Measurements from ENCODE around the gene ITSN1.
A peak's percentile ranks its signal among the peaks of the same experiment; 100 is the strongest.
"Not testable (repeated sequence)": the region's sequence is repeated elsewhere in the genome, so short reads cannot be mapped to it uniquely, and the experiment has no call there.

ITSN1 gene

DNA sequence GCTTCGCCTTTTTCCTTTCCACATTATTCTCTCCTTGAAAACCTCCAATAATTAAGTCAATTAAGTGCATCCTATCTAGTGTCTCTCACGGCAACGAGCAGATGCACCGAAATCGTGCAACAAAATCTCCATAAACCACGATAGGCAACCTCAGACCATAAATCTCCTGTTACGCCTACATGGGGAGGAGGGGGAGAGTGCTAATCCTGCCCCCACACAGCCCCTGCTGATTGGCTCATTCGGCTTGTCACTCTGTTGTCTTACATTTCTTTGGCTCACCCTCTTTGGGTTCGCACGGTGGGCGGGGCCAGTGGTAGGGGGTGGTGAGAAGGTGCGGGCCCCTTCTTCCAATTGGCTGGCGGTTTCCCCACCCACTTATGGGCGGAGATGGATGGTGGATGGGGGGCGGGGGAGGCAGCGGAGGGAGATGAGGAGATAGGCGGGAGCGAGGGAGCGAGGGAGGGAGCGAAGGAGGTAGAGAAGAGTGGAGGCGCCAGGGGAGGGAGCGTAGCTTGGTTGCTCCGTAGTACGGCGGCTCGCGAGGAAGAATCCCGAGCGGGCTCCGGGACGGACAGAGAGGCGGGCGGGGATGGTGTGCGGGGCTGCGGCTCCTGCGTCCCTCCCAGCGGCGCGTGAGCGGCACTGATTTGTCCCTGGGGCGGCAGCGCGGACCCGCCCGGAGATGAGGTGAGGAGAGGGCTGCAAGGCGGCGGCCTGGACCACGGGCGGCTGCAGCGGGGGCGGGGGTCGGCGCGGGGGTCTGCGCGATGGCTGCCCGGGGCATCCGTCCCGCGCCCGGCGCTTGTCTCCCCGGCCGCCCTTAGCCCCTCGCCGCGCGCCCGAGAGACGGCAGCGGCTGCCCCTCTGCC is at the start of gene ITSN1:
Gene ITSN1, plus strand, starts transcription at position 475 of the 869 bp plus-strand sequence. CDS start 76,328 bp downstream, outside the sequence.
- peak; percentile 99 for DNase-seq

DNA sequence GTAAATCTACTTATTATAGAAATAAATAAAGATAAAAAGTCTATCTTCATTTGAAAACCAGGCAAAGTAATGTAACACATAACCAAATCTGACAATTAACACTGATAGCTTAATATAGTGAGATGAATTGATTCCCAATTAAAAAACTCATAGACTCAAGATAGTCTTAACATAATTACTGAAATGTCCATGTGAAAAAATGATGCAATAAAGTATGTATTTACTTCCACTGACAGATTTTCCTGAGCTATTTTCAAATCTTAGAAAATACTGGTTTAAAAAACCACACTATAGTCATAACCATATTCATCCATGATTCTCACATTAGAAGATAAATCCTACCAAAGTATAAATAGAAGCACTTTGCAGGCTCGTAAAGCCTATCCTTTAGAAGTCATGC is 44.2 kb upstream of the ITSN1 start:
- DNase-seq: no peak

DNA sequence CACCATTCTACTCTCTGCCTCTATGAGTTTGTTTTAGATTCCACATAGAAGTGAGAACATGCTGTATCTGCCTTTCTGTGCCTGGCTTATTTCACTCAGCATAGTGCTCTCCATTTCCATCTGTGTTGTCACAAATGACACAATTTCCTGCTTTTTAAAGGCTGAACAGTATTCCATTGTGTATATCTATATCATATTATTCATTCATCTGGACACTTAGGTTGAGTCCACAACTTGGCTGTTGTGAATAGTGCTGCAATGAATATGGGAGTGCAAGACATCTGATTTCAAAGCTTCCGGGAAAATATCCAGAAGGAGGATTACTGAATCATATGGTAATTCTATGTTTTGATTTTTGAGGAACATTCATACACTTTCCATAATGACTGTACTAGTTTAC is 33.7 kb upstream of the ITSN1 start:
- DNase-seq: no peak

DNA sequence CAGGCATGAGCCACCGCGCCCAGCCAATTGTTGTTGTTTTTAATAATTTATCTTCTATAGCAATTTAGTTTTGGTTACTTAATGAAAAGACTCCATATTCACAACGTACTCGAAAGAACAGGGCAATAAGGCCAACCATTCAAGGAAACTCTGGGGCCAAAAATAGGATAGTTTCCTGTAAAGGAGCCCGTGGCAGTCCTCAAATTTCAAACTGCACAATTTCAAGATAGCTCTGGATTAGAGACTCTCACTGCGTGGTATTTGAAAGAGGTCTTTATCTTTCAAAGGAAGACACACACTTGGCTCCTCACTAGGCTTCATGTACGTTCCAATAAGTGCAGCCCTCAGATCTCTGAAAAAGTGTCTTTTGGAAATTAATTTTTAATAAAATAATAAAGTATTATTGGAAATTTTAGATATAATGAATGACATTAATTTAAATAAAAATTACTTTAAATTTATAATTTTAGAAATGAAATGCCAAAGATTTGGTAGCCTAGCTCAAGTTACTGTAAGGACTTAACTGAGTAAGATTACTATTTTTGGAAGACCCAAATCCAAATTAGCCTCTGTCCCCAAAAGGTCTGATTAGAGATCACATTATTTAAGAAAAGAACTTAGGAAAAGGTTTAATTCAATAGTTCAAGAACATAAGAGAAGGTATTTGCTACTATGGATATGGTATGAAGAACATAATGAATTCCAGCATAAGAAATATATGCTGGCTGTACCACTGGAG is 31.1 kb upstream of the ITSN1 start:
- DNase-seq: no peak

DNA sequence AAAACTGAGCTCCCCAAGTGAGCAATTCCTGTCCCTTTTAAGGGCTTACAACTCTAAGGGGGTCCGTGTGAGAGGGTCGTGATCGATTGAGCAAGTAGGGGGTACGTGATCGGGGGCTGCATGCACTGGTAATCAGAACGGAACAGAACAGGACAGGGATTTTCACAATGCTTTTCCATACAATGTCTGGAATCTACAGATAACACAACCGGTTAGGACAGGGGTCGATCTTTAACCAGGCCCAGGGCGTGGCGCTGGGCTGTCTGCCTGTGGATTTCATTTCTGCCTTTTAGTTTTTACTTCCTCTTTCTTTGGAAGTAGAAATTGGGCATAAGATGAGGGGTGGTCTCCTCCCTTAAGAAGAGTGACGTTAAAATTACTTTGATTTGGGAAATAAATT is 24.7 kb upstream of the ITSN1 start:
- not testable (repeated sequence) for DNase-seq

DNA sequence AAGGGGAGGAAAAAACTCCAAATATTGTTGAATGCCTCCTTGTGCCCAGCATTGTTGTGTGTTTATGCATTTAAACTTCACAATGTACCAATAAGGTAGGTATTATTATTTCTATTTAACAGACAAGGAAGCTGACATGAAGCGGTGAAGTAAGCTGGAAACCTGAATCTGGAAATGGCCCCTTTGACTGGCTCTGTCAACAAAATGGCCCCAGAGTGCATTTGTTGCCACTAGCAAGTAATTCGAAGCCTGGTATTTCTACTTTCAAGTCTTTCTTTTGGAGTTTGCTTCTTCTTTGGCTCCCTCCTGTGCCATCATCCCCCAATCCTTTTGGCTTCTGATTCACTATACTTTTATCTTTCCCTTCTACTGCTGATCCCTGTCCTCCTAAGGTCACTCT is 23.9 kb upstream of the ITSN1 start:
- no peak for DNase-seq

DNA sequence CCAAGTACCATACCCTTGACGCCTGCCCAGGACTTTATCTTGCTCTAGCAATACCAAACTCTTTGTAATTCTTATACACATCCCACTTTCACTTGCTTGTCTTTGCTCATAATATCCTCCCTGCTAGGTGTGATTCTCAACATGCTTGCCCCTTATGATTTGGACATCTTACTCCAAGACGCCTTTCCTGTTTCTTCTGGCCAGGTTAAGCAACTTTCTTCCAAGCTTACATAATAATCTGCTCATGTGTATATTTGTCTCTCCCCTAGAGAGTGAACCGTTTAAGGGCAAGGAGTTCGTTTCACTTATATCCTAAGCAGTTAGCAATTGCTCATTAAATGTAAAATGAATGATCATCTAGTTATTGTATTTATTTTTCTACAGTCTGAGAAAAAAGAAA is 22.6 kb upstream of the ITSN1 start:
- DNase-seq: no peak

DNA sequence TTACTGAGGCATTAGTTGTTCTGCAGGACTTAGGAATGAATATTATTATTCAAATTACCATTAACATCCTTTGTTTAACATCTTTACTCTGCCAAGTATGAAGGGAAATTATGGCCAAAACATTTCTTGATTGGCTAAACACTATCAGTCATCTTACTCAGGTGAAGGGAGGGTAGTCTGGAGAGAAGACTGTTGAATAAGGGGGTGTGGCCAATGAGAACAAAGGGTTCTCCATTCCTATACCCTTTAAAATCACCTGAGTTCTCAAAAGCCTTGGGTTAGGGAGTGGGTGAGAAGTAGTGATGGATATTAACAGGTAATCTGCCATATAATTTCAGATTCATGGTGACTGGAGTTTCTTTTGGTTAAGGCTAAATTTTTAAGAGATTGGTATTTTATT is 20.0 kb upstream of the ITSN1 start:
- DNase-seq: no peak

DNA sequence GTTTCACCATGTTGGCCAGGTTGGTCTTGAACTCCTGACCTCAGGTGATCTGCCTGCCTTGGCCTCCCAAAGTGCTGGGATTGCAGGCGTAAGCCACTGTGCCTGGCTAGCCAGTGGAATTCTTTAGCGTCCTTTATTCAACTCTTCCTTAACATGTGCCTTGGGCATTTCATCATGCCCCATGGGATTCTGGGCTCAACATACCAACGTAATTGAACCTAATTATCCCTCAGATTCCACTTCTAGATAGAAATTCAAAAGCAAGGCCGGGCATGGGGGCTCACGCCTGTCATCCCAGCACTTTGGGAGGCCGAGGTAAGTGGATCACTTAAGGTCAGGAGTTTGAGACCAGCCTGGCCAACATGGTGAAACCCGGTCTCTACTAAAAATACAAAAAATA is 16.1 kb upstream of the ITSN1 start:
- DNase-seq: not testable (repeated sequence)

DNA sequence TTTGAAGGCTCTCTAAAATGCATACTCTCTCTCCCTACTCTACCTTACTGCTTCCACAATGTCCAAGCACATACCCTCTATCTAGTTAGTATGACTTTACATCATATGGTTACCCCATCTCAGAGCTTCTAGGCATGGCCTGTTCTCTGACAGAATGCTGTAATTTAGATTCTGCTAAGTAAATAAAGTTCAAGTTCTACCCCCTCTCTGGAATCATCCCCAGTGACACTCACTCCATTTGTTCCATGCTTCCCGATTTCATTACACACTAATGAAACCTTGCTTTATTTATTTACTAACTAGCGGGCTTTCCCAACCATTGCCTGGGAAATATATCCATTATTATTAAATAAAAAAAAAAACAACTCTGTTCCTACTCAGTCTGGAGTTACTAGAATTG is 8.0 kb upstream of the ITSN1 start:
- no peak for DNase-seq

DNA sequence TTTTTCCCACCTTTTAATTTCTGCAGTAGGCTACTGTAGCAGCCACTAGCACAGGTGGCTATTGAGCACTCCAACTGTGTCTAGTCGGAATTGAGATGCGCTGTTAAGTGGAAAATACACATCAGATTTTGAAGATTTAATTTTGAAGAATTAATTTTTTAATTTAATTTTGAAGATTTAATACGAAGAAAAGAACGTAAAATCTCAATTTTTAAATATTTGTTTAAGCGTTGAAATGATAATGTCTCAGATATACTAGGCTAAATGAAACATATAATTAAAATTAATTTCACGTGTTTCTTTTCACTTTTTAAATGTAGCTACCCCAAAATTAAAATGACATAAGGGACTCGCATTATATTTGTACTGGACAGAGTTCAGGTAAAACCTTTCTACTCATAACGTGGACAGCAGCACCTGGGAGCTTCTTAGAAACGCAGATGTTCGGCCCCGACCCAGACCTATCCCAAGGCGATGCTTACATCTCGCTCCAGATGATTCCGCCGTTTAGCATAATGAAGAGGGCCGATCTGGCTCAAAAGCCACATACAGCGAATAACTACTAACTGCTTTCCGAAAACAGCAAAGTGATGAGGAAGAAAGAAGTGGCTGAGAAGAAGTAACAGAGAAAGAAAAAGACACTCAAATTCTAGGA is 1.5 kb upstream of the ITSN1 start:
- peak; percentile 3 for DNase-seq

DNA sequence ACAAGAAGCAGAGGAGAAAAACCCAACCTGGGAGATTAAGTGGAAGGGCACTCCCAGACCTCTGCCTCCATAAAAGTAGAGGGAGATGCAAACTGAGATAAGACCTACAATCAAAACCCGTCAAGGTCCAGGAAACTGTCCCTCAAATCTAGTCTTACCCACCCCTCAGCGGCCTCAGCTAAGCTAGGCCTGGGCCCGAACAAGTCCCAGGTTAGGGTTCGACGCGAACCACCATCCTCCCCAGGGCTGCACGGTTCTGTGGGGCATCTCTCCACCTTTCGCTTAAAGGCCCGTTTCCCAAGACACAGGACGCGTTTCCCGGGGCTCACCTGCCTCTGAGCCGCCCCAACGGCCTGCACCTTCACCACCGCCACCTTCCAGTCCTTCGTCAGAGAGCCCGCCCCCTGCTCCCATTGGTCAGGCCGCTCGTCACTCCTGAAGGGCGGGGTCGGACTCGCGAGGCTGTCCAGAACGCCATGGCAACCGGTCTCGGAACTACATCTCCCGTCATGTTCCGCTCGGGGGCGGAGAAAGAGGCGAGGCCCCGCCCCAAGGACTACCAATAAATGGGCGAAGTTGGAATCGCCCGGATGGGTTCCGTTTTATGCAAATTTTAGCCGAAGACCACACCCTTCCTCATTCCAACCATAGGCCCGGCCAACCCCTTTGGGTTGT is 812 bp upstream of the ITSN1 start, which contains the start of gene CRYZL1:
Gene CRYZL1, minus strand, starts transcription at position 390 of the 675 bp plus-strand sequence. CDS start 10,190 bp downstream, outside the sequence.
- peak; percentile 100 for DNase-seq

DNA sequence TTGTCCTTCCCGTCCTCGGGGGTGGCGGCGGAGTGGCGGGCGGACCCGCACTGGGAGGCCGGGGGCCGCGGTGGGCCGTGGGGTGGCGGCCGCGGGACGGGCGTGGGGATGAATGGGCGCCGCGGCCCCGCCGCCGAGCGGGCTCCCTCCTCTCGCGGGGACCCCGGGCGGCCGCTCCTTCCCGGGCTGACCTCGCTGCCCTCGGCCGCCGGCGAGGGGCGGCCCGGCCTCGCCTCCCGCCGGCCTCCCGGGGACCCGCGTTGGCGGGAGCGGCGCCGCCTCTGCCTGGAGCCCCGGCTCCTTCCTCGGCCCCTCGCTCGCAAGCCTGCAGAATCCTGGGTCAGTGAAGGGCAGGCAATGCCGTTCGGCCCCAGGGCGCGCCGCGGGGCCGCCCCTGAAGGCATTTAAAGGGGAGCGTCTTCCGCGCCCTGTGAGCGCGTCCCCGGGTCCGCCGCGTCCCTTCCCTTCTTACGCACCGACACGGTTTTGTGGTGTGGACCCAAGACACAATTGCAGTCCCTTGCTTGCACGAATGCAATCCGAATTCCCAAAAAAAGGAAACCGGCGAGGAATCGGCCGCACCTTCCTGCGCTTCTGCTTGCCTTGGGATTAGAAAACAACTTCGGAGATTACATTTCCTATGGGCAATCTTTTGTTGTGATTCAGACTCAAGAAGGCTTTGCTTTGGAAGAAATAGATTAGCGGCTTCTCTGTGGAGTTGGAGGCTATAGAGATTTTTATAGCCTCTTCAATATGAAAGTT is 776 bp downstream of the ITSN1 start:
- DNase-seq: peak; percentile 26

DNA sequence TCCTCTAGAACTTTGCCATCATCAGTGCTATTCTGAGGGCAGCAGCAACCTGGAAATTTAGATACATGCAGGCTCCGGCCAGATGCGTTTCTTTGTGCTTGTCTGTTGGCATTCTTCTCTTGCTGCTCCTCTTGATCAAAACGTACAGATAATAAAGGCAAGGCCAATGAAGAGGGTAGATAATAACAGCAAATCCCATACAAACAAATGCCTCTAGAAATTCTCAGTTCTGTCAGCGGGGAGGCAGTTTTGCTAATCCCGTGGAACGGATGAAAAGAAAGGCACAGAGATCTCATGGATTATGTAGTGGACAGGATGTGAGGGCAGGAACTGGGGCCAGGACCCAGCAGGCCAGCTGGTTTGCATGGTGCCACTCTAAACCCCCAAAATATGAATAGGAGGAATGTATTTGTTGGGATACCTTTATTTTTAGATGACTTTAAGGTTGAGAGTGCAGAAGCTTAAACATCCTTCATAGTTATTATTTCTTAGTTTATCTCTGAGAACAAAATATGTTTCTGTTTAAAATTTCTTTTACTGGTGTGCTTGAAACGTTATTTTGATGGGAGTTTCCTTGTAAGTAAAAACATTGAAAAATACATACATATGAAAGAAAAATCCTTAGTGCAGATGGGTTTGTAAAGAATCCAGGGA is 1.5 kb downstream of the ITSN1 start:
- DNase-seq: no peak

DNA sequence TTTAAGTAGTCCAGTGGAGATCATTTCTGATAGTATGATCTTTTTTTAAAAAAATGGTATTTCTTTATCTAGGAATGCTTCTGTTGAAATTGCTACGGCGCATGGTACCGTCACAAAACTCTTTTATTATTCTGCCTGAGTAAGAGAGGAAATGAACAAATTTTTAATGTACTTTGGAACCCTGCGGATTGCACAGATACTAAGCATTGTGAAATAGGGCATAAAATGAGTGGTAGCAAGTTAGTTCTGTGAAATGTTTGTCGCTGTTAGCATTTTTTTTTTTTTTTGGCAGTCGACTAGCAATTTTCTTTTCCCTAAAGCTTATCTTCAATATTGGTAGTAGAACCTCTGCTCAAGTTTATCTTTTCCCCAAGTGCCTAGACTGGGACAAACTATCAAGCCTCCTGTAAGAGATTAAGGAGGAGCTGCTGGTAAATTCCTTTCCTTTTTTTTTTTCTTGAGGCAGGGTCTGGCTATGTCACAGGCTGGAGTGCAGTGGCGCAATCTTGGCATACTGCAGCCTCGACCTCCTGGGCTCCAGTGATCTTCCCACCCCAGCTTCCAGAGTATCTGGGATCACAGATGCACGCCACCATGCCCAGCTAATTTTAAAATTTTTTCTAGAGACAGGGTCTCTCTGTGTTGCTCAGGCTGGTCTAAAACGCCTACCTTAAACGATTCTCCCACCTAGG is 2.2 kb downstream of the ITSN1 start:
- no peak for DNase-seq

DNA sequence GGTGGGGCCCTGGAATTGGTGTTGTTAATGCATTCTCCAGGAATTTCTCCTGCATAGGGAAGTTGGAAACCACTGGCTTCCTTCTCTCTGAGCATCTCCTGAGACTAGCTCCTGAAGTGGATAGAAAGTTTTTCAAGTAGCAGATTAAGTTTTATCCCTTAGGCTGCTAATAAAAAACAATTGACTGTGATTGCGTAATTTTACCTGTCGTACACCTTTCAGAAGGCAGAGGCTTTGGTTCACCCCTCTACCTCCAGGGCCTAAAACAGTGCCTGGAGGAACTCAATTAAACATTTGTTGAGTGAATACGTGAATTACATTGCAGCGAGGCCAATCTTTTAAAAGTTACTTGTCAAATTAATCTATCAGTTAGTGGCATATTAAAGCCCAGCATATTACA is 3.4 kb downstream of the ITSN1 start:
- no peak for DNase-seq

DNA sequence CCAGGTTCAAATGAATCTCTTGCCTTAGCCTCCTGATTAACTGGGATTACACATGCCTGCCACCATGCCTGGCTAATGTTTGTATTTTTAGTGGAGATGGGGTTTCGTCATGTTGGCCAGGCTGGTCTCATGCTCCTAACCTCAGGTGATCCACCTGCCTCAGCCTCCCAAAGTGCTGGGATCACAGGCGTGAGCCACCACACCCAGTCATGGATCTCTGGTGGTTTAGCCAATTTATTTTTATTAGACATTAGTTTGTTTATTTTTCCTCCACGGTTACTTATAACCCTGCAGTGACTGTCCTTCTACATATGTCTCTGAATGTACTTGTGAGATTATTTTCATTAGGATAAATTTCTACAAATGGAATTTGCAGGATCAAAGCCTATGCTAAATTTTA is 5.3 kb downstream of the ITSN1 start:
- no peak for DNase-seq

DNA sequence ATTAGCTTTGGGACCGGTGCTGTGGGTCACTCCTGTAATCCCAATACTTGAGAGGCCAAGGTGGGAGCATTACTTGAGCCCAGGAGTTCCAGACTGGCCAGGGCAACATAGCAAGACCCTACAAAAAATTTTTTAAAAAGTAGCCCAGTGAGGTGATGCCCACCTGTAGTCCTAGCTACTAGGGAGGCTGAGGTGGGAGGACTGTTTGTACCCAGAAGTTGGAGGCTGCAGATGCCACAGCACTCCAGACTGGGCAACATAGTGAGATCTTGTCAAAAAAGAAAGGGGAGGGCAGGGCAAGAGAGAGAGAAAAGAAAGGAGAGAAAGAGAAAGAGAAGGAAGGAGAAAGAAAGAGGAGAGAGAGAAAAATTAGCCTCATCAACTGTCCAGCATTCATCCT is 6.3 kb downstream of the ITSN1 start:
- DNase-seq: no peak

DNA sequence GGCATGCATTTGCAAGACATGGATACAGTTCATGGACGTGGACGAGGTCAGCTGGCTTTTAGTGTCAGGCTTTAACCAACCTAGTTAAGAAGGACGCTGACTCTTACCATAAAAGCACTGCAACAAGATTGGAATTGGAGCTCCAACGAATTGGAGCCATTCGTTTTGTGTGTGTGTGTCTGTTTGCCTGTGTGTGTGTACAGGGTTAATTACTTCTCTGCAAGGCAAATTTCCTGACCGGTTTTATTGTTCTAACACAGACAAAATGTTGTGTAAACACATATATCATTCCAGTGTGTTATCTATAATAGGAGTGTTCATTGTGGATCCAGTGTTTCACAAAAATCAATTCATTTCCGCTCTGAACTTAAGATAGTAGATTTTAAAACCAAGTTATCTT is 7.9 kb downstream of the ITSN1 start:
- no peak for DNase-seq

DNA sequence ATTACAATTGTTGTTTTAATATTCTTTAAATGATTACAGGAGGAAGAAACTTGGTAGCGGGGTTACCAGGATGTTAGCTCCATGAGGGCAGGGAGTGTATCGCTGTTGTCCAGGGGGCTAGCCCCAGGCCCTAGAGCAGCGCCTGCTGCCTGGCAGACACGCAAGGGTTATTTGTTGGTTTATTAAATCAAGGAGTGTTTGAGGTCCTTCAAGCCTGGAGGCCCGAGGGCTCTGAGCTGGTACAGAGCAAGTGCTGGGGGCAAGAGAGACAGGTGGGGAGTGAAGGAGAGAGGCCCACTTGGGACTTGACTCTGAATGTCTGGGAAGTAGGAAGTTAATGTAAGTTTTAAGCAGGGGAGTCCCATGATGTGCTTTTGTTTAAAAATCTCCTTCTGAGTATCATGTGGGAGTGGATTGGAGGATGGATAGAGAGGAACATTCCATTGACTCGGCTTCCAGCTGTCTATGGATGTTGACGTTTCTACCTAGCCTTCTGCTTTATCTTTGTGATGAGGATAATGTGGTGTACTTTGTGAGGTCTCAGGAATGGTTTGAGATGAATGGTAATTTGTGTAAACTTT is 8.7 kb downstream of the ITSN1 start:
- DNase-seq: no peak
